Stimulated activated CD4-positive, alpha-beta T cell treated with anti-CD3 and anti-CD28 coated beads, Interleukin-2, amount 100 ng/mL, for 4 hours (primary cell): Measurements from ENCODE around the gene MSI1.

Experiments used
- DNase-seq: peaks from one replicate; pipeline ENCODE4 v3.0.0-alpha.2; 2020; ENCODE audit warnings: low read depth

The MSI1 gene

DNA sequence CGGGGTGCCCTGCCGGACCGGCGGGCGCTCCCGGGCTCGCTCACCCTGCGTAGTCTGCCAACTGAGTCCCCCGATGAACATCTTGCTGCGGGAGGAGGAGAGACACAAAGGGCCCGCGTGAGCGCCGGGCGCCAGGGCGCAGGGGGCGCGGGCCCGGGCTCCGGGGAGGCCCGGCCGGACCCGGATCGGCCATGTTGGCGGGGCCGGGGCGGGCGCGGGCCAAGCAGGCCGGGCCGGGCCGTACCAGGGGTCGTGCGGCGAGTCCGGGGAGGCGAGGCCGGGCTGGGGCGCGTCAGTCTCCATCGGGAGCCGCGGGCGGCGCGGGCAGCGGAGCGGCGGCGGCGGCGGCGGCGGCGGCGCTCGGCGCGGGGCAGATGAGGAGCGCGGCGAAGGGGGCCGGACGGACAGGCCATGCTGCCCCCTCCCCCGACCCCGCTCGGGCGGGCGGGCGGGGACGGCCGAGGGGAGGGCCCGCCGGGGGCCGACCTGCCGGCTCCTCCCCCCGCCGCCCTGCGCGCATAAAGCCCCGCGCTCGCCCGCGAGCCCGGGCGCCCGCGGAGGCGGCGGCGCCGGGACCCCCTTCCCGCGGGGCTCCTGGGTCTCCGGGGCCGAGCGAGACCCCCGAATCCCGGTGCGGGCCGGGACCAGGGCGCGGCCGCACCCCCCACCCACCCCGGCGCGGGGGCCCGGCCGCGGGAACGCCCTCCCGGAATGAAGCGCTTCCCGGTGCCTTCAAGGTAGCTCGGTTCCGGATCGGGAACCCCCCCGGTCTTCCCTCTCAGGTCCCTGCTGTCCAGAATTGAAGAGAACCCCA is at the start of gene MSI1:
MSI1 (minus strand) TSS at position 376 of the 814 bp plus-strand sequence; CDS start at position 303, 73 bp downstream.
- no peak for DNase-seq

DNA sequence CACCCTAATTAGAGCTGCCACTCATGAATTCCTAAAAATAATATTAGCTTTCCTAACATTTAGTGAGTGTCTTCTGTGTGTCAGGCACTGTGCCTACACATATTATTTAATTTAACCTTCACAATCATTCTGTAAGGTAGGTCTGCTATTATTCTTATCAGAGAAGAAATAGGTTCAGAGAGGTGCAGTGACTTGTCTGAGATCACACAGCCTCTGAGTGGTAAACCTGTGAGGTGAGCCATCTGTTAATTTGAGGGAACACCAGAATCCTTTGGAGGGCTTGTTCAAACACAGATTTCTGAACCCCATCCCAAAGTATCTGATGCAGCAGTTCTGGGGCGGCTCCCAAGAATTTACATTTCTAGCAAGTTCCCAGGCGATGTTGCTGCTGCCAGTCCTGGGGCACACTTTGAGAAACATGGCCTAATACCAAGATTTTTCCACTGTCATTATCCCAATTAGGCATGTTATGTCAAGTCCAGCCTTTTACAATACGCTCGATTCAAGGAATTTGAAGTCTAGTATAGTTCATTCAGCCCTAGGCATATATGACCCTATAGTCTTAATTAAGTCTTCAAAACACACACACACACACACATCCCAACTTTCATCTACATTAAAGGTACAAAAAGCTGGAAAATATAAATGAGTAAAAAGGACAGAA is 49.1 kb upstream of the MSI1 start:
- DNase-seq: no peak

DNA sequence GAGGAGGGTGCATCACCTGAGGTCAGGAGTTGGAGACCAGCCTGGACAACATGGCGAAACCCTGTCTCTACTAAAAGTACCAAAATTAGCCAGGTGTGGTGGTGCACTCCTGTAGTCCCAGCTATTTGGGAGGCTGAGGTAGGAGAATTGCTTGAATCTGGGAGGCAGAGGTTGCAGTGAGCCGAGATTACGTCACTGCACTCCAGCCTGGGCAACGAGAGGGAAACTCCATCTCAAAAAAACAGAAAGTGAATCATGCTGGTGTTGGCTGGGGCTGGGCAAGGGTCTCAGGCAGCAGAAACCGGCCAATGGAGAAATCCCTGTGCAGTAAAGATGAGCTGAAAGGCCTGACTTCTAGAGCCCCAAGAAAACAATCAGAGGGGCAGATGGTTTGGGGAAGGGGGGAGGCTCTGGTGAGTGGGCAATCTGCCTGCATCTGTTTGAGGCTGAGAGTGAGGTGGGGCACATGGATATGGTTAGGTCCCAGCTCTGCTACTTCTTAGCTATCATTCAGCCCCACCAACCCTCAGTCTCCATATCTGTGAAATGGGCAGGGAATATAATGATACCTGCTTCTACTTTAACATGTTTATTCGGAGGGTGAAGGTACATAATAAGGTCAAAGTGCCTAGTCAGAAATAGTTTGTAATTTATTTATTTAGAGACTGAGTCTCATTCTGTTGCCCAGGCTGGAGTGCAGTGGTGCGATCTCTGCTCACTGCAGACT is 47.7 kb upstream of the MSI1 start:
- DNase-seq: no peak

DNA sequence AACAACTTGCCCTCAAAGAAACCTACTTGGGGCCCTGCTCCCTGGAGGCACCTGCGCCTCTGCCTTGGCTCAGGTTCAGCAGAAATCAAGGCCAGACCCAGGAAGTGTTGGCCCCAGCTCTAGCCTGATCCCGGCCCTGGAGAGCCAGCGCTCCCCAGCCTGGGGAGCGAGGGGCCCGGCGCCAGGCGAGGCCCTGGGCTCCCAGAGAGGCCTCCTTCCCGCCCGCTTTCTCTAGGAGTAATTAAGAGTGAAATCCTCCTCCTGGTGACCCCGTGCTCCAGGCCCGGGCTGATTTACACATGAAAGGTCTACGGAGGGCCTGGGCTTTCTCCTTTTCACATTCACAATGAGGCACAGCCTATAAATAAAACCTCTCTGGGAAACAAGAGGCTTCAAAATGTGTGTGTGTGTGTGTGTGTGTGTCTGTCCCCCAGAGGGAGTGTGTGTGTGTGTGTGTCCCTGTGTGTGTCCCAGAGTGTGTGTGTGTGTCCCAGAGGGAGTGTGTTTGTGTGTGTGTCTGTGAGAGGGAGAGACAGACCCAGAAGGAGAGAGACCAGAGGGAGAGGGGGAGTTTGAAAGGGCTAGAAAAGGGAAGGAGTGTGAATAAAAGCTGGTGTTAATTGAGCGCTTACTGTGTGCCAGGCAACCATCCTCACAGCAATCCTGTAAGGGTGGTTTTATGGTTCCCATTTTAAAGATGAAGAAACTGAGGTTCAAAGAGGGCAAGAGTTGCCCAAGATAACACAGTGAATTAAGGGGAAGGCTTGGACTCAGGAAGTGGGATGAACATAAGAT is 45.1 kb upstream of the MSI1 start:
- no peak for DNase-seq

DNA sequence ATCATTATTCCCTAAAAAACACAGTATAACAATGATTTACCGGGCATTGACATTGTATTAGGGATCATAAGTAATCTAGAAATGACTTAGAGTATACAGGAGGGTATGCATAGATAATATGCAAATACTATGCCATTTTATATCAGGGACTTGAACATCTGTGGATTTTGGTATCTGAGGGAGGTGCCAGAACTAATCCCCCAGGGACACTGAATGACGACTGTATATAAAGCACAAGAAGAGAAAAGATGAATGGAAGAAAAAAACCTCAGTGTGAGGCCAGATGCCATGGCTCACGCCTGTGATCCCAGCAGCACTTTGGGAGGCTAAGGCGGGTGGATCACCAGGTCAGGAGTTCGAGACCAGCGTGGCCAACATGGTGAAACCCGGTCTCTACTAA is 43.5 kb upstream of the MSI1 start:
- no peak for DNase-seq

DNA sequence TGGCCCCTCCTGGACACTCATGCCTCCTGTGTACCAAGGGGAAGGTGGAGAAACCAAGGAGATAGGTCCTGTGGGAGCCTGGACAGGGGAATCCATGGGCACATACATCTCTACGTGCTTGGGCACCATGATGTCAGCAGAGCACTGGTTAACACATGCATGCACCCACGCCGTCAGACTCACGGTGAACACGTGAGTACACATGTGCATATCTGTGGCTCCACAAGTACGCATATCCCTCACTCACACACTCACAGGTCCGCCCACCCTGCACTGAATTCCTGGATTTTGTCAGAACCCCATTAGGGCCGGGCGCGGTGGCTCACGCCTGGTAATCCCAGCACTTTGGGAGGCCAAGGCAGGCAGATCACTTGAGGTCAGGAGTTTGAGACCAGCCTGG is 39.8 kb upstream of the MSI1 start:
- no peak for DNase-seq

DNA sequence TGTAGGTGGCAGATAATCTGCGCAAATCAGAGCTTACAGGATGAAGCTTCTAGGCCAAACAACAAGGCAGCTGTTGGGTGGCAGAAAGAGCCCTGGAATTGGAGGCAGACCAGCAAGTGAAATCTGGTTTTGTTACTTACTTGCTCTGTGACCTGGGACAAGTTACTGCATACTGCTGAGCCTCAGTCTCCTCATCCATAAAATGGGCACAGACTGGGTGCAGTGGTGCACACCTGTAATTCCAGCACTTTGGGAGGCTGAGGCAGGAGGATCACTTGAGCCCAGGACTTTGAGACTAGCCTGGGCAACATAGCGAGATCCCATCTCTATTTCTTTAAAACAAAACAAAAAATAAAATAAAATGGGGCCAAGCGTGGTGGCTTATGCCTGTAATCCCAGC is 37.6 kb upstream of the MSI1 start:
- DNase-seq: no peak

DNA sequence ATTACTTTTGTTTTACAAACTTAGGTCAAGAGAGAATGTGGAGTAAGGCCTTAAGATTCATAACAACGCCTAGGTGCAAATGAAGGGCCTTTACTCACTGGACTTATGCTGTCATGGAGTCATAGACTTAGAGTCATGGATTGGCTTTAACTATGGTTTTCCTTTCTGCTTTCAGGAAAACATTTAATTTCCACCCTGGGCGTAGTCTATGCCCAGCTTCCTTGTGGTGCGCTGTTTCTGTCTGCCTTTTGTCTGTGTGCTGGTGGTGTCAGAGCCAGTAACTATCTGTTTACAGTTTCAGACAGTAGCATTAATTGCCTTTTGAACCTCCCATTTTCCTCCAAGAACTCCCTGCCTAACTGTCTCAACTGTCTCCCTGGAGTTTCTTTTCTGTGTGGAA is 37.1 kb upstream of the MSI1 start:
- DNase-seq: no peak

DNA sequence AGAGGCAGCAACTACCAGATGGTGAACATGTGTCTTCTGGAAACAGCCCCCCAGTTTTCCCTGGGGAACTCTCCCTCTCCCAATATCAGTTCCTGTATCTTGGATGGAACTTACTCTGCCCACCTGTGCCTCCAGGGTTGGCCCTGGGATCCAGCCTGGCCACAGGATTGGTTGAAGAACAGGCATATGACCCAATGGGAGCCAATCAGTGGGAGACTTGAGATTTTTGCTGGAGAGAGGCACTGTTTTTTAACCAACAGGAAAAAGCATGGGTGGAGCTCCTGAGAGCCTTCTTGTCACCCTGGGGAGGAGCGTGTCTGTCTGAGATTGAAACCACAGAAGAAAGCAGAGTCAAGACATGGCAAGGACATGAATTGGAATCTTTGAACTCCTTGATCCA is 35.3 kb upstream of the MSI1 start:
- no peak for DNase-seq

DNA sequence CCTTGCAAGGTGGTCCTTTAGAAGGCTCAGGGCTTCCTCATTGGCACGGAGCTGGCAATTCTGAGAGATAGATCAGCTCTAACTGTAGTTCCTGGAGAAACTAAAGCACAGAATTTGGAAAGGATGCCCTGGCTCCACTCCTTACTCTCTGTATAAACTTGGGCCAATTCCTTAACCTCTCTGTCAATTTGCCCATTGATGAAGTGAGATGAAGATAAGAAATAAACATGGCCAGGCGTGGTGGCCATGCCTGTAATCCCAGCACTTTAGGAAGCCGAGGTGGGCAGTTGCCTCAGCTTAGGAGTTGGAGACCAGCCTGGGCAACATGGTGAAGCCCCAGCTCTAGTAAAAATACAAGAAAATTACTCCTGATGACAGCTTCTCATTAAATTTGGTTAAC is 34.9 kb upstream of the MSI1 start:
- no peak for DNase-seq

DNA sequence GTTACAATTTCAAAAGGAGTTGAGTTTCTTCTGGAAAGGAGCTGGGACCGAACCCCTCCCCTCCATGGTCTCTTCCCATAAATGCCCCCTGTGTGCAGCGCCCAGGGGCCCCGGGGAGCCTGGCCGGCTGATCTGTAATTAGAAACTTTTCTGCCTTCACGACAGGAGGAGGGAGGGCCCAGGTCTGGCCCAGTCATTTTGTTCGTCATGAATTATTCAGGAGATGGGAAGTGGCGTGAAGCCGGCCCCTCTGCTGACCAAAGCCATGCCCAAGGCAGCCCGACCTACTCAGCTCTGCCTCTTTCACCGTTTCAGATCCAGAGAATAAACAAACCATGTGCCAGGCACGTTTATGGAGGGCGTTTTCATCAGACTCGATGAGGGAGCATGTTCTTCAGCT is 33.3 kb upstream of the MSI1 start:
- no peak for DNase-seq

DNA sequence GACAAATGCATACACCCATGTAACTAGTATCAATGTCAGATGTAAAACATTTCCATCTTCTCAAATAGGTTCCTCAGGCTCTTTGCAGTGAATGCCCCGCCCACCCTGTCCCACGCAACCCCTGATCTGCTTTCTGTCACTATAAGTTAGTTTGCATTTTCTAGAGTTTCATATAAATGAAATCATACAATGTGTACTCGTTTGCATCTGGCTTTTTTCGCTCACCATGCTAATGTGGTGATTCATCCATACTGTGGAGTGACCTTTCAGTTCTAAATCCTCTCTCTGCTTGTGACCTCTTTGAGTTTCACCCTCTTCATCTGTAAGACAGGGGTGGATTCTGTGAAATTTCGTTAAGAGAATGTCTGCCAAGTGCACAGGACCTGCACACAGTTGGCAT is 30.6 kb upstream of the MSI1 start:
- DNase-seq: no peak

DNA sequence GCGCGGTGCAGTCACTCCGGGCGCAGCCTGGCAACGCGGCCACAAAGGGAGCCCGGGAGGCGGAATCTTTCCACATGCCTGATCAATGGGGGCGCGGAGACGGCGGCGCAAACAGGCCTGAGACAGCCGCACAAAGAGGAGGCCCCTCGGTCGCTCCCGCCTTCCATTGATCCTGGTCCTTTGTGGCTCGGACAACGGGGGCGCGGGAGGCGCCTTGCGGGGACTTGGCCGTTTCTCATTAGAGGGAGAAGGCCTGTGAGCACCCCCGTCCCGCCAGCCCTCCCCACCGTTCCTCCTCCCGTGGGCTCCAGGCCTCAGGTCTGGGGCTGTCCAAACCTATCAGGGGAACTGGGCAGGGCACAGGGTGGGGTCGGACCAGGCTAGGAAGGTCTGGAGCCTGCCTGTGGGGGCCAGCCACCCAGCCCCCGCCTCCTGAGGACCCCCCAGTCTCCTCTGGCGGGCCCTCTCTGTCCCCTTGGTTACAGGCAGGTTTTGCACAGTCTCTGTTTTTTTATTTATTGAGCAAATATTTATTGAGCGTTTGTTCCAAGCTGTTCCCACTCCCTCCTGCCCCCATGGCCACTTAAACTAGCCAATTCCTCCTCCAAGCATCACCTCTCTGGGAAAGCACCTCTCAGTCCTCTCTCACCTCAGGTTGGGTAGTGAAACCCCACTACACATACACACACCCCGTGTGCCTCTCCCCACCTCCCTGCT is 29.0 kb upstream of the MSI1 start:
- no peak for DNase-seq

DNA sequence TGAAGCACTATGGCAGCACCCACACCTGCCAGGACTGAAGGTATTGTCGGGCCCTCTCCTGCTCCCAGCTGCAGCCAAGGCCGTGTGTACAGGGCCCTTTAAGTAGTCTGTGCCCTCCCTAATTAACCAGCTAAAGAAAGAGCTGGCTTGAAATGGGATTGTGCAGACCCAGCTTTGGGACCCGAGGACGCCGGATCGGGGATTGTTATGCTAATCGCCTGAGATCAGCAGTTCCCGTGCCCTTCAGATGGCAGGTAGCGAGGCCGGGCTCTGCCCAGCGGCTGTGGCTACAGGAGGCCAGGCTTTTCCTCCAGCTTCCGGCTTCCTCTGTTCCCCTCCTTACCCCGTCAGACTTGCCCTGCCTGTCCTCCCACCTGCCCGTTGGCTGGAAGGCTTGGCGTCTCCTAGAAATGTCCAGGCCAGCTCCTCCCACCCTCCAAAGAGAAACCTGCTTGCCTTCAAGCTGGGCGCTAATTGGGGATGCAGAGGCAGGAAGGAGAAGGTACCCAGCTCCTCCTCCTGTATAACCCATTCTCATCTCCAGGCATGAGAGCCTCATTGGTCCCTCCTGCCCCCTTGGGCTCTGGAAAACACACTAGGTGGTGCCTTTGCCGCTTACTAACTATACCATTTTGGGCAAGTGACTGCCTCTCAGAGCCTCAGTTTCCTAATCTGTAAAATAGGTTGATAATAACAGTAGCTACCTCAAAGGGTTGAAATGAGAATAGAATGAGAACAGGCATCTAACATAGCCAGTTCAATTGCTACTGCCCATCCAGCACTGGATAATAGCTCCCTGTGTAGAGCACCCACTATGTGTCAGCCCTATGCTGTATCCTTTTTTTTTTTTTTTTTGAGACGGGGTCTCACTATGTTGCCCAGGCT is 25.8 kb upstream of the MSI1 start:
- DNase-seq: no peak

DNA sequence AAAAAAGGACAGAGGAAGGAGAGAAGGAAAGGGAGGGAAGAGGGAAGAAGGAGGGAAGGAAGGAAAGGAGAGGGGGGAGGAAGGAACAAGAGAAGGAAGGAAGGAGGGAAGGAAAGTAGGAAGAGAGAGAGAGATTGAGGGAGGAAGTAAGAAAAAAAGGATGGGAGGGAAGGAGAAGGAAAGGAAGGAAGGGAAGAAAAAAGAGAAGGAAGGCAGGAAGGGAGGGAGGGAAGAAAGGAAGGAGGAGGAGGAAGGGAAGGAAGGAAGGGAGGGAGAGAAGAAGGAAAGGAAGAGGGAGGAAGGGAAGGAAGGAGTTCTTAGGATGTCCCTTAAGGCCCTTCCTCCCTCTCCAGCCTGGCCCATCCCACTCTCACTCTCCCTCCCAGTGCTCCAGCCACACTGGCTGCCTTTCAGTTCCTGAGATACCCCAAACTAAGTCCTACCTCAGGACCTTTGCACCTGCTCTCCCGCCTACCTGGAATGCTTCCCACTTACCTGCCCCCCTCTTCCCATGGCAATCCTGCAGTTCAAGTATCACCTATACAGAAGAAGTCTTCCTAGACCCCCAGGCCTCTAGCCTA is 21.7 kb upstream of the MSI1 start:
- DNase-seq: no peak

DNA sequence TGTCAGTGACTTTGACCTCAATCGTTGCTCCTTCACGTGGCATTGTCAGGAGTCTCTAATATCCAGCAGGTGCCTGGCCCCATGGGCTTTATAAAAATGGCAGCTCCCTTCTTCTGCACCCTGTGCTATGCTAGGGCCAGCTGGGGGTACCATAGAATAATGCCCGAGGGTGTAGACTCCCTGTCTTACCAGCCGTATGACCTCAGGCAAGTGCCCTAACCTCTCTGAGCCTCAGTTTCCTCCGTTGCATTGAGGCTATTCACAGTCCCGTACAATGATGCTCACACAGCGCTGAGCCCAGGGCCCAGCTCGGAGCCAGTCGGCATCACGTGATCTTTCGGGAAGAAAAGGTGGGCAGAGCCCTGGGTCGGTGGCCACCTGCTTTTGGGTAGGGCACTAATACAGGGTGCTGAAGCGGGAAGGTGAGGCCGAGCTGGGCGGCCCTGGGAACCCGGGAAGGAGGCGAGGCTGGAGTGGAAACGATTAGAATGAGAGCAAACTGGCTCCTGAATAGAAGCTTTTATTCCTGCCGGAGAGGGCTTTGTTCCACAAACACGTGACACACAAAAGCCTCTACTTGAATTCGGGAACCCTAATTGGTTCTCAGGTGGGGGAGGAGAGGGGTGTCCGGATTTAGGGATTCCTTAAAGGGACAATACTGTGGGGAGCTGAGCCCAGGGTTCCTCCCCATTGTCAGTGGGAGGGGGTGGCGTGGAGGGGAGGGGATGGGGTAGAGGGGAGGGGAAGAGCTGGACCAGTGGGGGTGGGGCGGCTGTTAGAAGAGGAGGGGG is 19.9 kb upstream of the MSI1 start:
- DNase-seq: no peak

DNA sequence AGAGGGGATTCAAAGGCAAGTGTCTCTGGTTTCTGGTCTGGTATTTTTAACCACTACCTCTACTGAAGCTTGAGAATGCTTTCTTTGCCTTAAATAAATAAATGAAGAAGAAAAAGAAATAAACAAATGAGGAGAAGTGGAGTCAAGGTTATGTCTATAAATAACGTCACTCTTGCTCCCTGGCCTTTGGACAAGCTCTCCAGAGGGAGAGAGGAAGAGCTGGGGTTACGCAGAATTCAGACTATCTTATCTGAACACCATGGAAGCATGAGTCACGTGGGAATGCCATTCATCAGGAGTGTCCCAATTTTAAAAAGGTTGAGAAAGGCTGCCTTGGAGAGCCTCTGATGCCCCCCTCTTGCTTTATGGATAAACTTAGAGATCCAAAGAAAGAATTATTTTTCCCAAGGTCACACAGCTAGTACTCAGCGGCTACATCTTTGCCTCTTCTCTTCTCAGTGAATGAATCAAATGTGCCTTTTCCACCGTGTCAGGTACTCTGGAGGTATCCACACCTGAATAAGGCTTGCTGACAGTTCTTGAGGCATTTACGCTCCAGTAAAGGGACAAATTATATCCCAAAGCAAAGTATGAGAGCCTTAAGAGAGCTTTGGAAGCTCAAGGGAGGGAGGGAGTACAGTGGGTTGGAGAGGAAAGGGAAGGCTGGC is 12.9 kb upstream of the MSI1 start:
- no peak for DNase-seq

DNA sequence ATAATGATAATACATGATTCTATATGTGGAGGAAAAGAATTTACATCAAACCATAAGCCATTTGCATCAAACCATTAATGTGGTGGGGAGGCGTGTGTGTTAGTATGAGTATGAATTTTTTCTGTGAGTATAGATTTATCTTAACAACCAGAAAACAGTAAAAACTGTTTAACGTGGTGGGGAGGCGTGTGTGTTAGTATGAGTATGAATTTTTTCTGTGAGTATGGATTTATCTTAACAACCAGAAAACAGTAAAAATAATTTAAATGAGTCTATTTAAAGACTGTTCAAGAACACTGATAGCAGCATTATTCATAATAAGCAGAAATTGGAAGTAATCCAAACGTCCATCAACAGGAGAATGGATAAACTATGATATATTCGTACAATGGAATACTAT is 9.1 kb upstream of the MSI1 start:
- DNase-seq: no peak

DNA sequence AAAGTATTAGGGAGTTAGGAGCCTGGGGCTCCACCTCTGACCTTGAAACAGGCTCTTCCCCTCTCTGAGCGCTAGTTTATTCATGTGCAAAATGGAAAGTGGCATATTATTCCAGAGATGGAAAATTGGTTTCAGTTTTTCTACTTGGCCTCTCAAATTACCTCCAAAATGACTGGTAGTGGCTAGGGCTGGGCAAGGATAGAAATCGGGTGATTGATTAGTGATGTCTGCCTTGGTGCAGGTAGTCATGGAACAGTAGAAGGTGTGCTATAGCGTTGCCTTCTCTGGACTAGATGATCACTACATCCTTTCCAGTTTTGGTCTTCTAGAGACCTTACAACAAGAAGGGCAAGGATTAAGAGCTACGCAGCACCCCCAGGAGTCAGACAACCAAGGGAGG is 8.6 kb upstream of the MSI1 start:
- DNase-seq: no peak
